ENCODE data around the gene SLC35E2B.
"Not testable (repeated sequence)": the region's sequence is repeated elsewhere in the genome, so short reads cannot be mapped to it uniquely, and the experiment has no call there.

- TF ChIP-seq CTCF (IDR thresholded peaks at IDR 0.05); ELK1 (IDR thresholded peaks at IDR 0.05; ENCODE audit: low read depth, low read length); EP300 (IDR thresholded peaks at IDR 0.05); HMGXB4 (CRISPR knock-in tag; IDR thresholded peaks at IDR 0.05; ENCODE audit: borderline replicate concordance); MAFK (IDR thresholded peaks at IDR 0.05; ENCODE audit: partially characterized antibody): not testable (repeated sequence)
Measured at GRCh38 chr1:1737675-1738590, 45.3 kb upstream of the SLC35E2B start.

All from A549 (cell line).